Ishikawa (cell line): ENCODE measurements around the gene YBX2.
A peak's percentile ranks its signal among the peaks of the same experiment; 100 is the strongest.

Experiments used
- CEBPB ChIP-seq: IDR thresholded peaks from 2 replicates; pipeline ENCODE4 v1.6.1; 2012
- CREB1 ChIP-seq: IDR thresholded peaks from 2 replicates; pipeline ENCODE4 v1.6.1; 2012; ENCODE audit warnings: low read depth
- EGR1 ChIP-seq: IDR thresholded peaks from 2 replicates; pipeline ENCODE4 v1.6.1; 2012
- EP300 ChIP-seq: IDR thresholded peaks from 2 replicates; pipeline ENCODE4 v1.6.1; 2012; ENCODE audit warnings: borderline replicate concordance
- FOXM1 ChIP-seq: IDR thresholded peaks from 2 replicates; pipeline ENCODE4 v1.6.1; 2012; ENCODE audit warnings: low read depth, borderline replicate concordance
- NFIC ChIP-seq: IDR thresholded peaks from 2 replicates; pipeline ENCODE4 v1.6.1; 2012
- RAD21 ChIP-seq: IDR thresholded peaks from 2 replicates; pipeline ENCODE4 v1.6.1; 2012; ENCODE audit warnings: low read depth
- REST ChIP-seq: IDR thresholded peaks from 2 replicates; pipeline ENCODE4 v1.6.1; 2012; ENCODE audit warnings: low read depth, mild to moderate bottlenecking
- TAF1 ChIP-seq: IDR thresholded peaks from 2 replicates; pipeline ENCODE4 v1.6.1; 2012; ENCODE audit warnings: low read depth, mild to moderate bottlenecking
- TCF12 ChIP-seq: IDR thresholded peaks from 2 replicates; pipeline ENCODE4 v1.6.1; 2012; ENCODE audit warnings: low read depth
- TEAD4 ChIP-seq: IDR thresholded peaks from 2 replicates; pipeline ENCODE4 v1.6.1; 2012
- YY1 ChIP-seq: IDR thresholded peaks from 2 replicates; pipeline ENCODE4 v1.6.1; 2012; ENCODE audit warnings: low read depth
- ZBTB7A ChIP-seq: IDR thresholded peaks from 2 replicates; pipeline ENCODE4 v1.6.1; 2012; ENCODE audit warnings: low read depth
- TF ChIP-seq, protein P1 (sequence below): IDR thresholded peaks from 2 replicates; pipeline ENCODE4 v1.6.1; 2012
- TF ChIP-seq, protein P2 (sequence below): IDR thresholded peaks from 2 replicates; pipeline ENCODE4 v1.6.1; 2012

The YBX2 gene

DNA sequence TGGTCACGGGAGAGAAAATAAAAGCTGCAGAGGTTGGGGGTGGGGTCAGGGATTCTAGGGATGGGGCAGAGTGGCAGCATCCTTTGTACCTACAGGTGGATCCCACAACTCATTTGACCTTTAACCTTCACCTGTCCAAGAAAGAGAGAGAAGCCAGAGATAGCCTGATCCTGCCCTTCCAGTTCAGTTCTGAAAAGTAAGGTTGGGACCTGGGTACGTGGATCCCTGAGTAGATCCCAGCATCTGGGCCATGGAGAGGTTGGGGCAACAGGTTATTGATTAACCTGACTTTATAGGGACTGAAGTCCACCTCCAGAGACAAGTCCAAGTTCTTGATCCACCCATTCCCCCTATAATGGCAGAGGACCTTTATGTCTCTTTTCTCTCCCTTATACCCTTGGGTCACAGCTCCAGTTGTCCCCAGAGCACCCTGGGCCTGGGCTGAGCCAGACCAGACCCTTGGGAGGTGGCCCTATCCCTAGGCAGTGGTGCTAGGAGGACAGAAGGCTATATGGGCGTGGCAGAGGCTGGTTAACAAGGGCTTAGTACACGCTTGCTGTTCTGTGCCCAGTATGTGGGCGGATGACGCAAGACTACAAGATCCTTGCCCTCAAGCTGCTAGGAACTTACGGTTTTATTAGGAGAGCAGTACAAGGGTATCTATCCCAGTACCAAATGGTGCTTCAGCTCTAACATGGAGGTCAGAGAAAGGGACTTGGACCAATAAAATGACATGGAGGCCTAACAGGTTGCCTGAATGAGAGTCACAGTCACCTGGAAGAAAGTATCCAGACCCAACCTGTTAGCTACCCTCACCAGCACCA is 35.5 kb downstream of the YBX2 start:
- no peak for TF ChIP-seq REST
- peak; percentile 82 for TF ChIP-seq EGR1
- peak; percentile 86 for TF ChIP-seq CEBPB

- no peak for TF ChIP-seq NFIC
- TF ChIP-seq ZBTB7A = no peak
- no peak for TF ChIP-seq TCF12
- TF ChIP-seq CREB1 = no peak
- TF ChIP-seq EP300 = no peak
- TF ChIP-seq EGR1 = no peak
- TF ChIP-seq, protein P1, sequence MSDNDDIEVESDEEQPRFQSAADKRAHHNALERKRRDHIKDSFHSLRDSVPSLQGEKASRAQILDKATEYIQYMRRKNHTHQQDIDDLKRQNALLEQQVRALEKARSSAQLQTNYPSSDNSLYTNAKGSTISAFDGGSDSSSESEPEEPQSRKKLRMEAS = no peak
- TF ChIP-seq FOXM1 = no peak
- TF ChIP-seq, protein P2, sequence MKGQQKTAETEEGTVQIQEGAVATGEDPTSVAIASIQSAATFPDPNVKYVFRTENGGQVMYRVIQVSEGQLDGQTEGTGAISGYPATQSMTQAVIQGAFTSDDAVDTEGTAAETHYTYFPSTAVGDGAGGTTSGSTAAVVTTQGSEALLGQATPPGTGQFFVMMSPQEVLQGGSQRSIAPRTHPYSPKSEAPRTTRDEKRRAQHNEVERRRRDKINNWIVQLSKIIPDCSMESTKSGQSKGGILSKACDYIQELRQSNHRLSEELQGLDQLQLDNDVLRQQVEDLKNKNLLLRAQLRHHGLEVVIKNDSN = no peak
- TF ChIP-seq REST = no peak
- no peak for TF ChIP-seq YY1
- no peak for TF ChIP-seq TAF1
- TF ChIP-seq CEBPB = no peak
Measured at GRCh38 chr17:7256766-7257456, 37.5 kb downstream of the YBX2 start.

GRCh38 chr17:7254511-7254910 is 39.9 kb downstream of the YBX2 start:
- no peak for TF ChIP-seq TCF12
- TF ChIP-seq EGR1 = no peak
- no peak for TF ChIP-seq EP300

DNA sequence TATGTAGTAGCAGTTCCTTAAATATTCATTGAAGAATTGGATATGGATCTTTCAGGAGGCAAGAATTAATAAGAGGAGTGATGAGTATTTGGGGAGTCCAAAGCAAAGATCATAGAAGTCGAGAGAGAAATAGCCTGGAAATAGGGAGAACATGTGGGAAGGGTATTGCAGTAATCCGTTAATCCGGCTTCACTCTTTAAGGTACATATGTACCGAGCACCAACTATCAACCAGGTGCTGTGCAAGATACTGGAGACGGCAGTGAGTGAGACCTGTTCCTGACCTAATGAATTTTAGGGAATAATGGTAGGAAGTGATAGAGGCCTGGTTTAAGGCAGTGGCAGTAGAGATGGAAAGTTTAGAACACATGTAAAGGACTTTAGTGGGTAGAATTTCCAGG is 41.4 kb downstream of the YBX2 start:
- TF ChIP-seq CREB1 (no peak), EGR1 (no peak), YY1 (no peak), TAF1 (no peak), TCF12 (no peak), ZBTB7A (no peak), EP300 (no peak), RAD21 (no peak), NFIC (no peak), FOXM1 (no peak), CEBPB (no peak), REST (no peak), TEAD4 (no peak)
- TF ChIP-seq, protein P1 = no peak
- TF ChIP-seq, protein P2 = no peak
